DND-41 (cell line): ENCODE measurements around the gene RPS18.

Source experiments
- ATAC-seq: fragments of 200-7000 bp; cut with Tn5 transposase; 3 replicates; pipeline ENCODE4 v1.9.1; 2021; ENCODE audit warnings: low read depth; ENCODE audit not compliant: insufficient read depth
- DNase-seq: peaks from one replicate; pipeline ENCODE4 v3.0.0-alpha.2; 2020
- H2AFZ ChIP-seq: 2 replicates; pipeline ENCODE4 v1.6.0; 2012; ENCODE audit warnings: low read depth, low read length
- H3K27ac ChIP-seq: 2 replicates; pipeline ENCODE4 v1.5.1; 2012; ENCODE audit warnings: low read length, inconsistent platforms
- H3K27me3 ChIP-seq: fragments of 200-600 bp; sonication (generic); 2 replicates; pipeline ENCODE4 v1.6.0; 2012; ENCODE audit warnings: low read length, mild to moderate bottlenecking, inconsistent platforms; ENCODE audit not compliant: insufficient read depth, poor library complexity
- H3K36me3 ChIP-seq: 2 replicates; pipeline ENCODE4 v1.5.1; 2012; ENCODE audit warnings: low read length, inconsistent platforms; ENCODE audit not compliant: insufficient read depth
- H3K4me1 ChIP-seq: 2 replicates; pipeline ENCODE4 v1.5.1; 2012; ENCODE audit warnings: mild to moderate bottlenecking, low read length; ENCODE audit not compliant: insufficient read depth
- H3K4me2 ChIP-seq: 2 replicates; pipeline ENCODE4 v1.6.0; 2012; ENCODE audit warnings: mild to moderate bottlenecking, moderate library complexity, low read length, inconsistent platforms; ENCODE audit not compliant: insufficient read depth
- H3K4me3 ChIP-seq, 2 experiments: fragments of 200-600 bp in 1 of 2; shearing (Covaris generic) in 1 of 2; 2 replicates each; pipeline ENCODE4 v1.5.1; 2012 to 2016; ENCODE audit warnings: inconsistent platforms in 2 of 2, low read length in 2 of 2, mild to moderate bottlenecking in 2 of 2, low read depth in 1 of 2, moderate library complexity in 1 of 2
- H3K79me2 ChIP-seq: 2 replicates; pipeline ENCODE4 v1.6.0; 2012; ENCODE audit warnings: low read length, inconsistent platforms; ENCODE audit not compliant: insufficient read depth
- H3K9ac ChIP-seq: 2 replicates; pipeline ENCODE4 v1.6.0; 2012; ENCODE audit warnings: low read depth, mild to moderate bottlenecking, inconsistent platforms, low read length, moderate library complexity
- H3K9me3 ChIP-seq: 2 replicates; pipeline ENCODE4 v1.5.1; 2012; ENCODE audit warnings: low read length, moderate library complexity, mild to moderate bottlenecking, inconsistent platforms; ENCODE audit not compliant: insufficient read depth, severe bottlenecking
- H4K20me1 ChIP-seq: 2 replicates; pipeline ENCODE4 v1.6.0; 2012; ENCODE audit warnings: low read length; ENCODE audit not compliant: insufficient read depth
- CTCF ChIP-seq: IDR thresholded peaks from 2 replicates; pipeline ENCODE4 v1.5.1; 2012; ENCODE audit warnings: borderline replicate concordance, low read length, moderate library complexity, mild to moderate bottlenecking; ENCODE audit not compliant: poor library complexity, severe bottlenecking; ENCODE audit errors: extremely low read depth
- EZH2 ChIP-seq: IDR thresholded peaks from 3 replicates; pipeline ENCODE4 v1.6.1; 2012; ENCODE audit warnings: borderline replicate concordance, low read depth, mild to moderate bottlenecking, moderate library complexity, low read length, inconsistent platforms; ENCODE audit not compliant: severe bottlenecking

Gene RPS18

GRCh38 chr6:33318426-33319073, 46.7 kb downstream of the RPS18 start:
- Histone ChIP-seq H3K4me2 (peak overlapping the region; percentile 97), H3K27me3 (no peaks in the 10 kb centered on the region), H3K36me3 (peaks cover 34% of the 10 kb centered on the region), H3K79me2 (peaks cover 61% of the 10 kb centered on the region), H3K9ac (peak overlapping the region; percentile 59), H3K27ac (peak overlapping the region; percentile 83), H3K4me1 (peaks cover 69% of the 10 kb centered on the region), H3K4me3 (peak overlapping the region; percentile 34 to 63; a peak in 3 of 4 replicates), H2AFZ (peak overlapping the region; percentile 57; the same call in 1 of the 2 replicates), H4K20me1 (peaks cover 13% of the 10 kb centered on the region), H3K9me3 (no peaks in the 10 kb centered on the region)
- no peak for DNase-seq
- TF ChIP-seq CTCF (no peak), EZH2 (no peak)
- ATAC-seq = no peak

- no peaks in the 10 kb centered on the region for H3K9me3 ChIP-seq
- peaks cover 13% of the 10 kb centered on the region for H4K20me1 ChIP-seq
- peaks cover 70% of the 10 kb centered on the region for H3K4me1 ChIP-seq
- peaks cover 34% of the 10 kb centered on the region for H3K36me3 ChIP-seq
- ATAC-seq = no peak
- H3K27me3 ChIP-seq = no peaks in the 10 kb centered on the region
- H3K4me3 ChIP-seq = no peak overlapping the region; a peak in 1 of 4 replicates
- no peak overlapping the region for H3K27ac ChIP-seq
- no peak overlapping the region for H2AFZ ChIP-seq
- 0 out of 2 replicates have a peak overlapping the region, but pooled peaks have one; percentile 12 for H3K9ac ChIP-seq
- peaks cover 54% of the 10 kb centered on the region for H3K79me2 ChIP-seq
- H3K4me2 ChIP-seq = peak overlapping the region; percentile 97; the same call in 1 of the 2 replicates
- DNase-seq = no peak
- TF ChIP-seq EZH2 (no peak), CTCF (no peak)
These were observed 48.1 kb downstream of the RPS18 start for GRCh38 chr6:33319939-33320314.

DNA sequence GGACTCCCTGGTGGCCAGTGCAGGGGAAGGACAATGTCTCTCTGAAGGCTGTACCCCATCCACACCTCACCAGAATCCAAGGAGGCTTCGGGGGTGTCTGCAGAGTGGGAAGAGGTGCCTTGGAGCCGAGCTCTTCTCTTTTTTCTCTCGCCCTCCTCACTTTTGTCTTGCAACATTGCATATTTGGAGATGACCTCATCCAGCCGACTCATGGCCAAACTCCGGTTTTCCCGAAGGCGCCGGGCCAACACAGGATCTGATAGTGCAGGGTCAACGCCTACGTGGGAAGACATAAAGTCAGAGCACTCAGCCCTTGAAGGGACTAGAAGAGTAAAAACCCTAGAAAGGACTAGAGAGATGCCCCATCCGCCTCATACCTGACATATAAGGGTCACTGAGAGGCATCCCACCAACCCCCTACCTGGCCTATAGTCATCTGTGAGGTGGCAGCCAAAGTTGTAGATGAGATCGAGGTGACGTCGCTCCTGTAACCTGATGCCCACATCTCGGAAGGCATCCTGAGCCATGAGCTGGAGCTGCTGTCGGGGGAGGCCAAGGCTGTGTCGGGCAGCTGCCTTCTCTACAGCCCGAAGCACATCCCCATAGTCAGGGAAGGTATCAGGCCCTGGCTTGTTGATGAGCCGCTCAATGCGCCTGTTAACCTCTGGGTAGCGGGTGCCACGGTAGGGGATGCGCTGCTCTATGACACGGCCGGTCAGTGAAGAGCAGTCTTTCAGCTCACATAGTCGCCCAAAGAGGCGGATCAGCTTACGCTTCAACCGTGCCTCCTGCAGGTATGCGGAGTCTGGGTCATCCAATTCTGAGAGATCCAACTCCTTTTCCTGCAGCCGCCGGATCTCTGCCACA, 48.7 kb downstream of the RPS18 start:
- Histone ChIP-seq H3K27me3 (no peaks in the 10 kb centered on the region), H3K4me2 (peak overlapping the region; percentile 97; the same call in 1 of the 2 replicates), H3K27ac (0 out of 2 replicates have a peak overlapping the region, but pooled peaks have one; percentile 11), H3K9me3 (no peaks in the 10 kb centered on the region), H3K4me1 (peaks cover 64% of the 10 kb centered on the region), H2AFZ (no peak overlapping the region), H3K9ac (peak overlapping the region; percentile 85; the same call in 1 of the 2 replicates), H4K20me1 (peaks cover 13% of the 10 kb centered on the region), H3K36me3 (peaks cover 34% of the 10 kb centered on the region), H3K79me2 (peaks cover 54% of the 10 kb centered on the region), H3K4me3 (peak overlapping the region in 1 of 2 experiments; percentile 76; a peak in 1 of 4 replicates)
- ATAC-seq (no peak), DNase-seq (no peak)
- no peak for TF ChIP-seq CTCF
- no peak for TF ChIP-seq EZH2
